Tibial nerve (tissue), 4 donors: Measurements from ENCODE around the gene PARD6G.

Source experiments
- CTCF ChIP-seq, 5 experiments: fragments of 200-600 bp in 3 of 5; fragments of 450-650 bp in 2 of 5; sonication (generic) in 3 of 5; IDR thresholded peaks; one replicate each; pipeline ENCODE4 v1.5.1; 2016 to 2019; ENCODE audit warnings: antibody characterized with exemption in 5 of 5, mild to moderate bottlenecking in 3 of 5, moderate library complexity in 2 of 5
- EP300 ChIP-seq, 2 donors: sonication (generic); formaldehyde crosslinking; IDR thresholded peaks; one replicate each; pipeline ENCODE4 v1.6.1; 2017; ENCODE audit warnings: antibody characterized with exemption in 2 of 2, mild to moderate bottlenecking in 1 of 2
- POLR2A ChIP-seq, 2 donors: fragments of 450-650 bp; IDR thresholded peaks; one replicate each; pipeline ENCODE4 v1.6.1; 2017; ENCODE audit warnings: antibody characterized with exemption in 2 of 2, mild to moderate bottlenecking in 2 of 2, moderate library complexity in 2 of 2

GRCh38 chr18:80175451-80176204, 71.7 kb downstream of the PARD6G start:
- TF ChIP-seq CTCF (IDR thresholded peaks at IDR 0.05) (no peak), EP300 (IDR thresholded peaks at IDR 0.05) (no peak), POLR2A (IDR thresholded peaks at IDR 0.05) (no peak)
